Epidermal melanocyte (primary cell): ENCODE results near the gene ZNF284.

Experiments
- DNase-seq: peaks from one replicate; pipeline ENCODE4 v3.0.0; 2011; ENCODE audit warnings: low spot score; ENCODE audit not compliant: insufficient read length

Gene ZNF284

DNA sequence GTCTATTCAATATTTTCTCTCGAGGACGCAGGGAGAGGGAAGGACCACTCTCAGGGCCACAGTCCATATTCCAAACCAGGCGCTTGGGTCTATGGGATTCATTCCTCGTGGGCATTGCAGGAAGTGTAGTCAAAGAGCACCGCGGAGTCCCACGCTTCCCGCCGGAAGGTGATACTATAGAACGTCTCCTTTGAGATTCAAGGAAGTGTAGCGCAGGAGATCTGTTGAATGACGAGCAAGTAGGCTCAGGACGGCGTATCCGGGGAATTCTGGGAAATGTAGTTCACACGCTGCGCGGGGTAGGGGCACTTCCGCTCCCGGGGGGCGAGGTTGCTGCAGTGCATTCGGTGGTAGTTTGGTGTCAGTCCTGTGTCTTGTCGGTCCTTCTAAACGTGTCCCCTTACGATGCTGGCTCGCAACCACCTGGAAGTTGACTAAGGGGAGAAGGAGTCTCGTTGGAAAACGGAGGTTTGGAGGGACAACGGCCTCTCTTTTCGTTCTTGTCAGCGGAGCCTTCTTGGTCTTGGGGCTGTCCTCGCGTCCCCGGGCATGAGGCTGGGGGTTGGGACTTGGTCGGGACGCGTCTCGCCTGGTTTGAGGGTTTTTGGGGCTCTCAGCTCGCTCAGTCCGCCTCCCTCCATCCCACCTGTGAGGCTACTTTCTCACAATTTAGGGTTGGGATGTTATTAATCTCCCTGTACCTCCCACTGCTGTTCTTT, at the start of gene ZNF284:
TSS of gene ZNF284 (plus strand) at position 336 of the 719 bp plus-strand sequence. CDS start 4,231 bp downstream, outside the sequence.
- DNase-seq = peak; percentile 97

DNA sequence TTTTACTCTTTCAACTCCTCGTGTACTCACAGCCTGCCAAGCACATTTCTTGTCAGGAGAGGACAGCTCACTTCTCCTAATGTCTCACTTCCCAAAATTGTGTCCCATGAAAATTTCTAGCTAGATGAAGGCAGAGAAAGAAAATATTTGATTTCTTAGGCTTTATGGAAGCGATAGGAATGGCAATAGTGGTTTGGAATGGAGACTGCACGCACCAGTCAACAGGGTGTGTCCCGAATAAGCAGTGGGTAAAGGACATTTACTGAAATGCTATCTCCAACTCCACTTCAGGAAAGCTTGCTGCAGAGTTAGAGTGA, 47.1 kb upstream of the ZNF284 start:
- DNase-seq = no peak

GRCh38 chr19:44025217-44025936, 46.6 kb upstream of the ZNF284 start, which contains the start of gene ZNF222:
Gene ZNF222, plus strand, starts transcription at chr19:44025379. Its CDS starts 58 bp downstream, at chr19:44025437.
- DNase-seq = peak; percentile 53

- no peak for DNase-seq
Observed at GRCh38 chr19:44026622-44027021, 45.3 kb upstream of the ZNF284 start.

DNA sequence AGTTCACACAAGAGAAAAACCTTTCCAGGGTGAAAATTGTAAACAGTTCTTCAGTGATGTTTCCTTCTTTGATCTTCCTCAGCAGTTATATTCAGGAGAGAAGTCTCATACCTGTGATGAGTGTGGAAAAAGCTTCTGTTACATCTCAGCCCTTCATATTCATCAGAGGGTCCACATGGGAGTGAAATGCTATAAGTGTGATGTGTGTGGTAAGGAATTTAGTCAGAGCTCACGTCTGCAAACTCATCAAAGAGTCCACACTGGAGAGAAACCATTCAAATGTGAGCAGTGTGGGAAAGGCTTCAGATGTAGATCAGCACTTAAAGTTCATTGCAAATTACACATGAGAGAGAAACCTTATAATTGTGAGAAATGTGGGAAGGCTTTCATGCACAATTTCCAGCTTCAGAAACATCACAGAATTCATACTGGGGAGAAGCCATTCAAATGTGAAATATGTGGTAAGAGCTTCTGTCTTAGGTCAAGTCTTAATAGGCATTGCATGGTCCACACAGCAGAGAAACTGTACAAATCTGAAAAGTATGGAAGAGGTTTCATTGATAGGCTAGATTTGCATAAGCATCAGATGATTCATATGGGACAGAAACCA, 39.9 kb upstream of the ZNF284 start:
- no peak for DNase-seq

DNA sequence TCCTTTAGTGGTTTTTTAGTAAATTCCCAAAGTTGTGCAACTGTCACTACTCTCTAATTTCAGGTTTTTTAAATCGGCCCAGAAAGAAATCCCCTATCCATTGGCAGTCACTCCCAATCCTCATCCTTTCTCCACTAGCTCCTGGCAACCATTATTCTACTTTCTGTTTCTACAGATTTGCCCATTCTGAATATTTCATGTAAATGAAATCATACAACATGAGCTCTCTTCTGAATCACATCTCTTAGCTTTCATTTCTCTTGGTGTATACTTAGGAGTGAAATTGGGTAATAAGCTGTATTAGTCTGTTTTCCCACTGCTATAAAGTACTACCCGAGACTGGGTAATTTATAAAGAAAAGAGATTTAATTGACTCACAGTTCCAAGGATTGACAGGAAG, 29.8 kb upstream of the ZNF284 start:
- no peak for DNase-seq

DNA sequence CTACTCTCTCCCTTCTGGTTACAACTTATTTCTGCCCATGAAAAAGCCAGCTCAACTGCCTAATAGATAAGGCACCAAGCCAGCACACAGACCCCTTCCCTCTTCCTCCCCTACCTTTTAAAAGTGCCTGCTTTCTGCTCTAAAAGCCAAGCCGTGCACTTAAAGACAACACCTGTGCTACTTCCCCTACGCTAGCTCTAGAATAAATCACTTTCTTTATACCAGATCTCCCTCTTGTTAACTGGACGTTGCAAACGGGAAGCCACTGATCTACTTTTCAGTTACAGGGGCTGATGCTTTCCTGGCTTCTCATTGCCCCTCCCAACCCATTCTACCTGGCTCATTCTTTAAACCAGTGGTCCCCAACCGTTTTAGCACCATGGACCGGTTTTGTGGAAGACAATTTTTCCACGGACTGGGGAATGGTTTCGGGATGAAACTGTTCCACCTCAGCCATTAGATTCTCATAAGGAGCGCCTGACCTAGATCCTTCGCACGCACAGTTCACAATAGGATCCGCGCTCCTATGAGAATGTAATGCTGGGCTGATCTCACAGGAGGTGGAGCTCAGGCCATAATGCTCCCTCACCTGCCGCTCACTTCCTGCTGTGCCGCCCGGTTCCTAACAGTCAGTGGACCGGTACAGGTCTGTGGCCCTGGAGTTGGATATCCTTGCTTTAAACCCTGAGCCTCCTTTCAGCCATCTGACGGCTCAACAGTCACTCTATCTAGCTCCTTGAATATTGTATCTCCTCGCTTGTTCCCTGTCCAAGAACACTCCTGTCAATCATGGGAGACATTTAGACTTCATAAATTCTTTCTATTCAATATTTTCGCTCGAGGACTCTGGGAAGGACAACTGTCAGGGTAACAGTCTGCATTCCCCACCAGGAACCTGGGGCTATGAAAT, 21.0 kb upstream of the ZNF284 start:
- no peak for DNase-seq

- peak; percentile 97 for DNase-seq
Observed at GRCh38 chr19:44051650-44052402, 20.1 kb upstream of the ZNF284 start, which contains the start of gene ZNF223. Gene ZNF223, plus strand, starts transcription at chr19:44052036. Its CDS starts 3,141 bp downstream, at chr19:44055177.

DNA sequence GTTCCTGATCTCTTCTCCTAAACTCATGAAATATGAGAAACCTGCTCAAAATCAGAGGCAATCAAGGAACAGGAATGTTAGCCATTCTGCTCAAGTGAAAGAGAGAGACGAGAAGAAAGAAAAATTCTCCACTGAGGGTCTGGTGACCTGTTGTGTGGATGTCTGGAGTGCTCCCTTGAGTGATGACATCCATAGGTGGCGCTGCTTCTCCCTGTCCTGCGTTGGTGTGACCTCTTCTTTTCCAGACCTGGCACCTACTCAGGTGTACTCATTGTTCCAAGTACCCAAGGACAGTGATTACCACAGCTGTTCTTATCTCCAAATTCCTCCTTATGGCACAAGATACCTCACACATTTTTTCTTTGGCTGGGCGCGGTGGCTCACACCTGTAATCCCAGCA, 16.1 kb upstream of the ZNF284 start:
- no peak for DNase-seq

GRCh38 chr19:44059229-44059628, 12.7 kb upstream of the ZNF284 start:
- DNase-seq = no peak

DNA sequence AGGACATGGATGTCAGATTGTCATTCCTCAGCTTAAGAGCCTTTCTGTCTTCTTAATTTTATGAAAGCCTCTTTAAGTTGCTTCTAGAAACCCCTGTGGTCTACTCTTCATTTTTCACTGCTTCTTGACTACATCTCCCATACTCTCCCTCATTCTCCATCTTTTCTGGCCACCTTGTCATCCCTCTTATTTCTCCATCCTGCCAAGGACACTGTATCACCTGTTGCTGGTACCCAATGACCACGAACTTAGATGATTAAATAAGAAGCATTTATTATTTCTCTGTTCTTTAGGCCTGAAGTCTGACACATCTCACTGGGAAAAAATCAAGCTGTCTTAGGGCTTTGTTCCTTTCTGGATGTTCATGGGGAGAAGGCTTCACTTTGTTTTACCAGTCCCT, 10.9 kb upstream of the ZNF284 start:
- DNase-seq = no peak

- no peak for DNase-seq
Observed at GRCh38 chr19:44066305-44066704, 5.7 kb upstream of the ZNF284 start.

- no peak for DNase-seq
Observed at GRCh38 chr19:44069415-44069814, 2.5 kb upstream of the ZNF284 start.

- no peak for DNase-seq
Observed at GRCh38 chr19:44072543-44073401, 813 bp downstream of the ZNF284 start.

DNA sequence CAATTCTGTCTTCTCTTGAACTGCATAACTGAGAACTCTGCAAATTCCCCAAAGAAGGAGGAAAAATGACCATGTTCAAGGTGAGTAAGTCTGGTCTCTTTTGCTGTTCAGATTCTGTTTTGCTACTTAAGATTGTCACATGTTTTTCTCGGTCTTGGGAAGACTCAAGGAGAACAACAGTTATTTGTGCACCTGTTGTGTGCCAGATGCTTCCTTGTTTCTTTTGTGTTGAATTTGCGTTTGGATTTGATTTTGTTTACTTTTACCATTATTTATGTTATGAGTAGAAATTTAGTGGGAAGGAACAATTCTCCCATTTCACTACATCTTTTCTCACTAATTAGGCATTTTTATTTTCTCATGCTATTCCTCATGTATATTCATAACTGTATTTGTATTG, 4.4 kb downstream of the ZNF284 start:
- DNase-seq = no peak

GRCh38 chr19:44092108-44092507, 20.1 kb downstream of the ZNF284 start:
- DNase-seq = no peak

GRCh38 chr19:44093931-44094765, 22.2 kb downstream of the ZNF284 start, which contains the start of gene ZNF224:
Gene ZNF224, plus strand, starts transcription at chr19:44094361. Its CDS starts 3,513 bp downstream, at chr19:44097874.
- peak; percentile 90 for DNase-seq

DNA sequence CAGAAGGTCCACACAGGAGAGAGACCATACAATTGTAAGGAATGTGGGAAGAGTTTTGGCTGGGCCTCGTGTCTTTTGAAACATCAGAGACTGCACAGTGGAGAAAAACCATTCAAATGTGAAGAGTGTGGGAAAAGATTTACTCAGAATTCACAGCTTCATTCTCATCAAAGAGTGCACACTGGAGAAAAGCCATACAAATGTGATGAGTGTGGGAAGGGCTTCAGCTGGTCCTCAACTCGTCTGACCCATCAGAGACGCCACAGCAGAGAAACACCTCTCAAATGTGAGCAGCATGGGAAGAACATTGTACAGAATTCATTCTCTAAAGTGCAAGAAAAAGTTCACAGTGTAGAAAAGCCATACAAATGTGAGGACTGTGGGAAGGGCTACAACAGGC, 35.8 kb downstream of the ZNF284 start:
- no peak for DNase-seq

DNA sequence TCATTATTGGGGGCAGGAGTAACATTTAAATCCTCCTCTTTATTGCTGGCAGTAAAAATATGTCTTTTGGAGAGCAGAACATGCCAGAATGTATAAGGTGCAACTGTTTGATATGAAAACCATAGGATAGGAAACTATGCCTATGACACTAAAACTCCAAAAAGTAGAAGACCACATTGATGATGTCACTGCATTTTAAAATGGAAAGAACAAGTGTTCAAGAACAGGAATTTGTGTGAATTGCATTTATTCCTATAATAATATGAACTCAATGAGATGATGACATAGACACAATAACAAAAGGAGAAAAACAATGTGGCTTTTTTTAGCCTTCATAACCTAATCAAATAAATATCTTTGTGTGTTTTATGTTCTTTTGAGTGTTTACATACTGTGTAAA, 37.5 kb downstream of the ZNF284 start:
- DNase-seq = no peak
